ENCODE results near the gene UBE2I.

Gene UBE2I

GRCh38 chr16:1364510-1364909, 55.1 kb downstream of the UBE2I start:
- DNase-seq = no peak

GRCh38 chr16:1366060-1366711, 56.8 kb downstream of the UBE2I start:
- DNase-seq = no peak

GRCh38 chr16:1366712-1367299, 57.4 kb downstream of the UBE2I start:
- no peak for DNase-seq

- no peak for DNase-seq
Measured at GRCh38 chr16:1367486-1368174, 58.2 kb downstream of the UBE2I start.

- no peak for DNase-seq
Measured at GRCh38 chr16:1371054-1371978, 61.9 kb downstream of the UBE2I start.

GRCh38 chr16:1372292-1372950, 63.0 kb downstream of the UBE2I start:
- no peak for DNase-seq

- no peak for DNase-seq
Measured at GRCh38 chr16:1374418-1375297, 65.2 kb downstream of the UBE2I start.

- no peak for DNase-seq
Measured at GRCh38 chr16:1375298-1375640, 65.8 kb downstream of the UBE2I start.

- DNase-seq = no peak
Measured at GRCh38 chr16:1375741-1376410, 66.4 kb downstream of the UBE2I start.

Measured in activated CD4-positive, alpha-beta T cell treated with anti-CD3 and anti-CD28 coated beads, Interleukin-2, amount 50 U/mL, for 4 hours (primary cell).